ENCODE measurements around the gene CNNM3.

The CNNM3 gene

GRCh38 chr2:96869281-96869821 is 53.3 kb downstream of the CNNM3 start:
- TF ChIP-seq ZFX (IDR thresholded peaks at IDR 0.05) (no peak), CTCF (conservative IDR thresholded peaks at IDR 0.05) (peak; percentile 47)
- peak overlapping the region; percentile 79 for H3K27ac ChIP-seq

- TF ChIP-seq ZFX (IDR thresholded peaks at IDR 0.05), result no peak
- TF ChIP-seq CTCF (conservative IDR thresholded peaks at IDR 0.05), result no peak
- H3K27ac ChIP-seq, result peak within 1 kb of the TSS; percentile 79
Observed at GRCh38 chr2:96869822-96870625, 54.0 kb downstream of the CNNM3 start, which contains the start of gene SEMA4C. Gene SEMA4C (minus strand): TSS chr2:96870080. CDS start chr2:96867886, 2,194 bp downstream.

- no peak for TF ChIP-seq CTCF (conservative IDR thresholded peaks at IDR 0.05)
- no peak for TF ChIP-seq ZFX (IDR thresholded peaks at IDR 0.05)
- H3K27ac ChIP-seq, result no peak overlapping the region
Observed at GRCh38 chr2:96870626-96871255, 54.7 kb downstream of the CNNM3 start.

GRCh38 chr2:96872591-96873349 is 56.7 kb downstream of the CNNM3 start:
- no peak overlapping the region for H3K27ac ChIP-seq
- TF ChIP-seq CTCF (conservative IDR thresholded peaks at IDR 0.05) (no peak), ZFX (IDR thresholded peaks at IDR 0.05) (no peak)

- no peak for TF ChIP-seq ZFX (IDR thresholded peaks at IDR 0.05)
- TF ChIP-seq CTCF (conservative IDR thresholded peaks at IDR 0.05), result no peak
- H3K27ac ChIP-seq, result no peak overlapping the region
Observed at GRCh38 chr2:96873651-96874096, 57.6 kb downstream of the CNNM3 start.

- no peak overlapping the region for H3K27ac ChIP-seq
- TF ChIP-seq ZFX (IDR thresholded peaks at IDR 0.05) (no peak), CTCF (conservative IDR thresholded peaks at IDR 0.05) (no peak)
Observed at GRCh38 chr2:96874198-96874831, 58.2 kb downstream of the CNNM3 start.

Data from C4-2B (cell line).